UCSD-AML1 (cell line): ENCODE data around the gene CALCOCO1.
"Not testable (repeated sequence)": the region's sequence is repeated elsewhere in the genome, so short reads cannot be mapped to it uniquely, and the experiment has no call there.

Source experiments
- DNase-seq: peaks from one replicate; lab custom pipeline; 2025; ENCODE audit not compliant: unreplicated experiment; lab: John Stamatoyannopoulos, UW

Gene CALCOCO1

DNA sequence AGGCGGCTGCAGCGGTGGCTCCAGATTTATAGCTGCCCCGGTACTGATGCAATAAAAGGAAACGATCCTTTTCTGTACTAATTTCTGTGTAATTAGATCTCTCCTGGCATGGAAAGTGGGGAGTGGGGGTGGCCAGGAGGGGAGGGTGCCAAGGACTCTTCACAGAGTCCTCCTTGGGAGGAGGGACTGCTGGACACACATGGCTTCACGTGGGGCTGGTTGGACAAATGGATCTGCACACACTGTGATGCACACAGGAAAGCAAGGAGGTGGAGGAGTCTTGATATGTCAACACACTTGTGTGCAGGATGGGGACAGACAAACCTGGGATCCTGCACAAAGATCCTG, 27.6 kb downstream of the CALCOCO1 start:
- no peak for DNase-seq

DNA sequence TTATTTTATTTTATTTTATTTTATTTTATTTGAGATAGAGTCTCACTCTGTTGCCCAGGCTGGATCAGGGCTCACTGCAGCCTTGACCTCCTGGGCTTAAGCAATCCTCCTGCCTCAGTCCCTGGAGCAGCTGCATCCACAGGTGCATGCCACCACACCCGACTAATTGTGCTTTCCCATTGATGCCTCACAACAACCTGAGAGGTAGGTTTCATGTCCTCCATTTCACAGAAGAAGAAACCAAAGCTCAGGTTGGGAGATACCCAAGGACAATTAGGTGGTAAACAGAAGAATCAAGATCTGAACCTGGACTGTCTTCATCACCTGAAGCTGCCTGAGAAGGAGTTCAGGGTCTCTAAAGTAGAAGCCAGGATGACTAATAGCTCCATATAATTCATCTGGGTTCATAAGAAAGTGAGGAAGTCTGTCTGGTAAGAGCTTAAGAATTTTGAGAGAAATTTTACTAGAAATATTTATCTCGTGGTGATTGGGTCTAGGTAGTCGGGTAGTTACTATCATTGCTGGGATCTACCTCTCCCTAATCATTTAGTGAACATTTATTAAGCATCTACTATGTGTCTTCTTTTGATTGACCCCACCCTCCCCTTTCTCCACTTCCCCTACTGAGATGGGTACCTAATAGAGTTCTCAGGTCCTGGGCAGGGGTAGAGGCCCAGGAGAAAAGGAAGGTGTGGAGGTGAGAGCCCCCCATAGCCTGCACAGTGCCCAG, 28.1 kb downstream of the CALCOCO1 start:
- DNase-seq = no peak

DNA sequence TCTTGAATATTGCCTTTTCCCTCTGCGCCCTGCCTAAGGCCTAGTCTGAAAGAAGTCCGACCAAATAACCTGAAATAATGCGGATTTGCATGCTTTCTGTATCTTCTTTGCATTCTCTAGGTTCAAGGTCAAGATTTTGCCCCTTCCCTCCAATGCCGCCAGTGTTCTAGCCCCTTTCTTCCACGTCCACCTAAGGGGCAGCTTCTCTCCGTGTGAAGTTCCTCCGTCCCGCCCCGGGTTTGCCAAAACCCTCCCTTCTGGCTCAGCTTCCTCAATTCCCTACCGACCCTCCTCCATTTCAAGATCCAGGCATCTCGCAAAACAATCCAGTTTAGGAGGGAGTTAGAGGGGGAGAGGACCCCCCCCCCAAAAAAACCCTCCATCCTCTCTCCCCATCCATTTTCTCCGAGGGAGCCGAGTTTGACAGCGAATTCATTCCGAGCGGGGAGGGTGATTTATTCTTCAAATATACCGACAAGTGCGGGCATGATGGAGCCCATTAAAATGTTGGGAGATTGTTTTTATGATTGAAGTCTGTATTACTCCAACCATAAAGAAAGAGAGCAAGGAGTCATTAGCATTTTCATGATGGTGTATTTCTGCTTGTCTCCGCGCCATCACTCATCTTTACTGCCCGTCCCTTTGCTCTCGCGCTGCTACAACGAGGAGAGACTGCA, 30.5 kb downstream of the CALCOCO1 start:
- no peak for DNase-seq

DNA sequence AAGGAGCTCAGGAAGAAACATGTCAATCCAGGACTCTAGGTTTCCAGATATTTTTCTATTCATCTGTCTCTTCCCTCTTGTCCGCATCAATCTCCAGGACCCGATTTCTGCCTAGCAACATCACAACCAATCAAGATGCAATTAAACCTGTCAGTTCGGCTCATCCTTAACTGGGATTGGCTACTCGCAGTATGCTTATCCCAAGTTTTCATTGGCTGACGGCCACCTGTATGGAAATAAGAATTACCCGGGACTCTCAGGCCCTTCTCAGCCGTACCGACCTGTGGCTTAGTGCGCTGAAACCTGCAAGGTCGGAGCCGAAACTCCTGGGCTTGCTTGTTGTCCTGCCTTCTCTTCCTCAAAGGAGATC, 31.0 kb downstream of the CALCOCO1 start:
- DNase-seq = no peak

DNA sequence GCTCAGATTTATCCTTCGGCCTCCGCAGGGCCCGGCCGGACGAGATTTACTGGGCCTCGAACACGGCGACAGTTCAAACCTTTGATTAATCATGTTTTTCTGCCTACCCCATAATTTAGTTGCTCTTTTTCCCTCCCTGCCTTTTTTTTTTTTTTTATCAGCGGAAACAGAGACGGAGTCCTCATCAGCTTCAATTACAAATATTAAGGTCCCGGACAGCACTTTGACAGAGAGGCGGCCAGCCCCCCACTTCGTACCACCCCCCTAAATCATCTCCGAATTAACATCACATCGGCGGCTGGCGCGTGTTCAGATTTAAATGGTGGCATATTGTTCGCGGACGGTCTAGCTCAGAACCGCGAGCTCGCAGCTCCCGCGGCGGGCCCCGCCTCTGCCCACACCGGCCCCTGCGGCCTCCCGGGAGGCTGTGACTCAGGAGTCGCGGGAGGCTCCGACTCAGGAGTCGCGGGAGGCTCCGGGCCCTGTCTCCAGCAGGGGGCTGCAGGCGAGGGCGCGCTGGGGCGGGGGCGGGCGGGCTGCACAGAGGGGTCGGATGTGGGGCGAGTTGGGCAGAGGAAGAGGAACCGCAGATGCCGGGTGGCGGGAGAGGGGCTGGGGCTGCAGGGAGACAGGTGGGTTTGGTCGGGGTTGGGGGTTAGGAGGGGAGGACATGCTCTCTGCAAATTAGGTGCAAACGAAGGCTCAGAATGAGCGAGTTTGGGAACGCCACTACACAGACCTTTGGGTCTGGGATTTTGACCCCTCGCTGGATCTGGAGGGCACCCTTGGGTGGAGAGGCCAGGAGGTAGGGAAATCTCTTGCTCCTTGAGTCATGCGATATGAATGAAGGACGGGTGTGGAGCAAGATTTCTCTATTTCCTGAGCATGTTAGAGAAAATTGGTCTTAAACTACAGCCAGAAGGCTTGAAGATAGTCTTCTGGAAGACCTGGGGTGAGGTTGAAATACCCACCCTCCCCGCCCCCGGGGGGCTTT, 31.8 kb downstream of the CALCOCO1 start:
- no peak for DNase-seq

DNA sequence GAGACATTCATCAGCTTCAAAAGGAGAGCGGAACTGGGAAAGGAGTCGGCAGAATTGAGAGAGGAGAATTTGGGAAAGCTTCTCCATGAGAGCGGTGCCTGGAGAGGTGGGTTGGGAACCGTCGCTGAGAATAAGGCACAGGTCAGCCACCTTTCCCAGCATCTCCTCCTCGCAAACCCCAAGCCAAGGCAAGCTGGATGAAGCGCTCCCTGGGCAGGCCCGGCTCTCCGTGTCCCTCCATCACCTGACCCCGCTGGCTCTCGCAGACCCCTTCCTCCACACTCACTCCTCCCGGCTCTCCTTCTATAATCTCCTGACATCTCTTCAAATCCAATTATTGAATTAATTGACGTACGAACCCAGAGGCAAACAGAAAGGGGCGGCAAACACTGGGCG, 32.5 kb downstream of the CALCOCO1 start:
- DNase-seq = no peak

DNA sequence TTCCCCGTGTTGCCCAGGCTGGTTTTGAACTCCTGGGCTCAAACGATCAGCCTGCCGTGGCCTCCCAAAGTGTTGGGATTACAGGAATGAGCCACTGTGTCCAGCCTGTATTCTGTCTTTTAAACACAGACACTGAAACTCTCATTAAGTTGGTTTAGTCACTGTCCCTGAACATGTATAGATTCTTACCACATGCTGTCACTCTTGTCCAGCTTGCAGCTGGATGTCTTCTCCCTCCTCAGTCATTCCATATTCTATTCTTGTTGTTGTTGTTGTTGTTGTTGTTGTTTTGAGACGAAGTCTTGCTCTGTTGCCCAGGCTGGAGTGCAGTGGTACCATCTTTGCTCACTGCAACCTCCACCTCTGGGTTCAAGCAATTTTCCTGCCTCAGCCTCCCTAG, 39.1 kb downstream of the CALCOCO1 start:
- DNase-seq = no peak

DNA sequence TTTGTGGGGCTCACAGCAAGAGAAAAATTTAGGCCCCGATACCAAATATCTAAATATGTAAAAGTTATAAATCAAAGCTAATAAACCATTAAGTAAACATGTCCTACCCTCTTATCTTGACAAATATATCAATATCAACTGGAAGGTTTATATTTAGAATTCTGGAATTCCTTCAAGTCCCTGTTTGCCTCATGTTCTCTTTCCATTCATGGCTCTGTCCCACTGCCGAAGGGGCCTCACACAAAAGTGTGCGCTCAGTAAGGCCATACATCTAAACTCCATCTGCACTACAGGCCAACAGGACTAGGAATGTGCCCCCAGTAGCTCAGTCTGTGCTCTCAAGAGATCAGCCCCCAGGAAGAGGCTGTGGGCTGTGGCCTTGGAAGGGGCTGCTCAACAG, 40.8 kb downstream of the CALCOCO1 start:
- DNase-seq = no peak

DNA sequence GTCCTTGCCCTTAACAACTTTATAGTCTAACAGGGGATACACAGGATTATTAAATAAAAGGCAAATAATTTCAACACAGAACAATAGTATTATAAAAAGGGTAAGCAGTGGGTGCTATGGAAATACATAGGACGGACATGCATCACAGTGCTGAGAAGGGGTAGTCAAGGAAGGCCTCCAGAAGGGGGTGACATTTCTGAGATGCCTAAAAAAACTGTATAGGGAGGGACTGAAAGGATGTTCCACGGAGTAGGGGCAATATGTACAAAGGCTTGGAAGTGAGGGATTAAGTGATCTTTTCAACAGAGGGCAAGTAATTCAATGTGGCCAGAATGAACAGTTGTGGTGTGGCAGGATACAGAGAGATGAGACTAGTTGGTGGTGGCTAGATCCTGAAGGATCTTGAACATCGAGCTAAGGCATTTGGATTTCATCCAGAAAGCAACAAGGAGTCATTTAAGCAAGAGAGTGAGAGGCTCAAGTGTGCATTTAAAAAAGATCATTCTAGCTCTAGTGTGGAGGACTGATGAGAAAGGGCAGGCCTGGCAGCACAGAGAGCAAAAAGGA, 42.5 kb downstream of the CALCOCO1 start:
- no peak for DNase-seq

DNA sequence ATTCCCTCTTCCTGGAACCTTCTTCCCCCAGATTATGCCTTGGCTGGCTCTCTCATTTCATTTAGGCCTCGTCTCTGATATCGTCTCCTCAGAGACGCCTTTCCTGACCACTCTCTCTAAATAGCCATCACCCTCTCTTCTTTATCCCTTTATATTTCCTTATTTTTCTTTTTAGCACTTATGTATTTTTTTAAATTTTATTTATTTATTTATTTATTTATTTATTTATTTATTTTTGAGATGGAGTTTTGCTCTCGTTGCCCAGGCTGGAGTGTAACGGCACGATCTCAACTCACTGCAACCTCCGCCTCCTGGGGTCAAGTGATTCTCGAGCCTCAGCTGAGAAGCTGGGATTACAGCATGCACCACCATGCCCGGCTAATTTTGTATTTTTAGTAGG, 43.3 kb downstream of the CALCOCO1 start:
- DNase-seq = no peak

DNA sequence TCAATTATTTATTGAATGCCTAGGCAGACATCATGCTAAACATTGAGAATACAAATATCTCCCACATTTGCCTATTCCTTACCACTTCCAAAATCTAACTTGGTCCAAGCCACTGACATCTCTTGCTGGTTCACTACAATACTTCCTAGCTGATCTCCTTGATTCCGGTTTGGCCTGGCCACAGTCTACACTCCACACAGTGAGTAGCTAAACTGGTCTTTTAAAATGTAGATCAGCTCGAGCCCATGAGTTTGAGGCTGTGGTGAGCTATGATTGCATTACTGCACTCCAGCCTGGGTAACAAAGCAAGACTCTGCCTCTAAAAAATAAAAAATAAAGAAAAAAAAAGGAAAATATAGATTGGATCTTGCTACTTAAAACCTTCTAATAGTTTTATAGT, 43.8 kb downstream of the CALCOCO1 start:
- DNase-seq = no peak

DNA sequence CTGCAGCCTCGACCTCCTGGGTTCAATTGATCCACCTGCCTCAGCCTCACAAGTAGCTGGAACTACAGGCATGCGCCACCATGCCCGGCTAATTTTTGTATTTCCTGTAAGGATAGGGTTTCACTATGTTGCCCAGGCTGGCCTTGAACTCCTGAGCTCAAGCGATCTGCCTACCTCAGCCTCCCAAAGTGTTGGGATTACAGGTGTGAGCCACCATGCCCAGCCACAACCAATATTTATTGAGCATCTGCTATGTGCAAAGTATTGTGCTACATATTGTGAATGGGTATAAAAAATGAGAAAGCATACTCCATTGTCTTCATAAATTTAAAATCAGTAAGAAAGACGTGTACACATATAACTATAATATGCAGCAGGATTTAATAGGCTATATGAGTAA, 47.2 kb downstream of the CALCOCO1 start:
- DNase-seq = not testable (repeated sequence)

DNA sequence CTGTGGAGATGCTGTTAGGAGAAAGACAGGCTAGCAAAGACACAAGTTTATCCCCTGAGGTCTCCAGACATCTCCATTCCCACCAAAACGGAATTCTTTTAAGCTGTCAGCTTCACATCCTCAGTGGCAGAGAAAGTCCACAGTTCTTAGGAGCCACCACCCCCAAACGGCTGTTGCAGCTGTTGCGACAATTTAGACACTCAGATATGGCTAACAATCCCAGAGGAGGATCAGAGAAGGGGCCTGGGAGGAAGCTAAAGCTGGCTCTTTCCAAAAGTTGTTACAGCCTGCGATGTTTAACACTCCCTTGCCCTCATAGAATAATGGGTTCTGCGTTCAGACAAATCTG, 49.5 kb downstream of the CALCOCO1 start:
- no peak for DNase-seq

DNA sequence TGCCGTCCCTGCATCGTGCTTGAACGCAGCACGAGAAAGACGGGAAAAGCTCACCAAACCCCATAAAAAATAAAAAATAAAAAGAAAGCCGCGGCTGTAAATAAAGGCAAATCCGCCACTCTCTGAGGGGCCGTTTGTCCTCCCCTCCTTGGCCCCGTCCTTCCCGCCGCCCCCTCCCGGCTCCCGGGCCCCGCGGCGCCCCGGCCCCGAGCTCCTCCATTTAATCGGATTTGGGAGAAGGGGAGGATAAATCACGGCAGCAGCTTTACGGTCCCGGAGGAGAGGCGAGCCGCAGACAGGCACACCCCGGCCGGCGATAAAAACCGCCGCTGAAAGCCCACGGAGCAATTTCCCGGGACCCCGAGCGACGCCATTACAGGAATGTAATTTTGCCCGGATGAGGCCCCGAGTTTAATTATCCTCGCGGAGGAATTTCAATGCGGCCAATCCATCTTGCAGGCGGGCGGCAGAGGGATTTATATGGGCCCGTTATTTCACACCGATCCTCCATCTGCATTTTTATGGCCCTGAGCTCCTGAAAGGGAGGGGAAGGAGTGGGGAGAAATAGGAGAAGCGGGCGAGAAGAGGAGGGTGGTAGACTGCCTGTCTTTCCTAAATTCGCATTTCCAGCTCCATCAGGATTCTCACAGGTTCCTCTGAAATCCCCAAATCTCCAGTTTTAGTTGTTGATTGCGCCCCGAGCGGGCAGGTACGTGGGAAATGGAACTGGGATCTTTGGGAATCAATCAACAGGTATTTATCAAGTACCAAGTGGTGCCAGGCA, 50.0 kb downstream of the CALCOCO1 start:
- DNase-seq = no peak

DNA sequence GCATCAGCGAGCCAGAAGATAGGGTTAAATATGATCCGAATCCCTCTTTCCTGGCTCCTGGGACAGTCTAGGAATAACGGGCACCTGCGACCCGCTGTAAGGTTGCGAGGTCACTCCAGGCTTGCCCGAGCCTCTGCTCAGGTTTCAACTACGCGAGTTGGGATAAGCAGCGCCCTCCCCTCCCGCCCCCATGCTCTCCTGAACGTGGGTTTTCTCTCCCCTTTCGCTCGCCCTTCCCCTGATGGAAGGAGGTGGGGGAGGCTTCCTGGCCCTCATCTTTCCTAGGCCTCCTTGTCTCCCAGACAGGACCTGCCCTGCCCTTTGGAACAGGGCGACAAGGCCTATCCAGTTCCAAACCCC, 50.6 kb downstream of the CALCOCO1 start:
- no peak for DNase-seq

DNA sequence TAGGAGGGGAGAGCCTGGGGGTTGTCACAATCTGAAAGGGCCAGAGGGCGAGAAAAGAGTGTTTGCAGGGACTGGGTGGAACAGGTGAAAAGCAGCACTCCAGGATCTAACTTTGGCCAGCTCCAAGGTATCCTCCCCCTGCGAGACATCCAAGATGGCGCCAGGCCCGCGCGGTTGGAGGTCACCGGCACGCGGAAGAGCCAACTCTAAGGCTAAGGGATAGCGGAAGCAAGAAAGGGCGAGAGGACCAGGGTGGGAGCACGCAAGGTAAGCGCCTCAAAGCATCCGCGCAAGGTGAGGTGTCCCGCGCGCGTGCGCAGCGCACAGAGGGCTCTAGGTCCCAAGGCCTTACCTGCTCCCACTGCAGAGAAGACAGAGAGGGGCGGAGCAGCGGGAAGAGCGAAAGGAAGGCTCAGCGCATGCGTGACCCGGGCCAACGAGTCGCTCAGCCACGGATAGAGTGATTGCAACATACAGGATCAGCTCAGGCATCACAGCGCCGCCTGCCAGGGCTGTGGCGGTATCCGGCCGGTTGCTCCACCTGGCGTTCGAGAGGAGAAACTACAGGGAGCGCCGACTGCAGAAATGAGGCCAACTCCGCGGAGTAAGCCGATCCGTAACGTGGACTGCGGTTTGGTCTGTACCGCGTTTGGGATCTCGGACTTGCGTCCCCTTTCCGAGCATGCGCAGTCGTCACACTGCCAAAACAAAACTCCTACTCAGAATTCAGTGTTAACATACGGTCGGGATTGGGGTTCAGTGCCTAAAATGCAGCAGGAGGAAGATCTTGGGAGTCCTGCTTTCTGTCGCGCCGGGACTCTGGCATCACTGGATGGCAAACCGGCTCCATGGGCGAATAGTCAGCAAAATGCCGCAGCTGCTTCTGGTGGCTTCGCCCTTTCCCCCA, 51.3 kb downstream of the CALCOCO1 start, which contains the start of gene ATP5MC2:
Gene ATP5MC2, minus strand, starts transcription at position 383 of the 907 bp plus-strand sequence. CDS start 3,469 bp downstream, outside the sequence.
- peak; percentile 98 for DNase-seq

DNA sequence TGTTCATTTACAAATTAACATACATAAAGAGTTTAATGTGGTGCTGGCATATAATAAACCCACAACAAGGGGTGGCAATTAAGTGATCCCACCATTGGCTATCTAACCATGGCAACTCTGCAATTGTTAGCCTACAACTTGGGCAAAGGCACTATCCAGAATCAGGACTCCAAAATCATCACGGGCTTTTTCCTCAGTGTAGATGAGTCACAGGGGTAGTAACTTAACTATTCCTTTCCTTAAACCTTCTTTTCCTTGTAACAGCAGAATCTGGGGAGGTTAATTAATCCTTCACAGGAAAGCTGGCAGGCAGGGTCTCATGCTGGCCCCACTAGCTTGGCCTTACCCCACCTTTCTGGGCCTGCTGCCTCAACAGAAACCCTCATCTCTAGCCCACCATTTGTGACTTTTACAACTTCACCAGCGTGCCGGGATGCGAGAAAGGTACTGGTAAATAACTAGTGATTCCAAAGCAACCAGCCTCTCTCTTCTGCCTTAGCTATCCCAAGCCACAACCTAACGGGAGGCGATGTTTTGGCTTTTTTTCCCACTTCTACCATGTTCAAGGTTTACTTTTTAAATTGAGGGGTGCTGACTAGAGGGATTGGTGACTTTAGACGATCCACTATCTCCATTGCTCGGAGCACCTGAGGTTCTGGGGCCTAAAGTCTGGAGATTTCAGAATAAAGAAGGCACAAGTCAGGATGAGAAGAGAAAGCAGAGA, 52.1 kb downstream of the CALCOCO1 start:
- DNase-seq = no peak

DNA sequence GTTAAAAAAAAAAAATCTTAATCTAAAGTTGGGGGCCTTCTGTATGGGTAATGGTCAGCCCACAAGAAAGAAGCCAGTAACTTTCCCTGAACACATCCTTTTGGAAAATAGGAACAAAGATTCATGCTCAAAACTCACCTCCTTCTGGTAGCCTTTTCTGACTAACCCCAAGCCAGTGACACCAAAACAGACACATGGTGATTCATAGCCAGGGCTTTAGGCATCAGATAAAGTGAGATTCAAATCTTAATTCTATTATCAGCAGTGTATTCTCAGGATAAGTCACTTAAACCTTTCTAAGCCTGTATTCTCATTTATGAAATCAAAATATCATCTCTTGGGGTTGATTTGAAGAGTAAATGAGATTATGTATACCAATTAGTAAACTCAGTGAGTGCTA, 56.3 kb downstream of the CALCOCO1 start:
- DNase-seq = no peak

DNA sequence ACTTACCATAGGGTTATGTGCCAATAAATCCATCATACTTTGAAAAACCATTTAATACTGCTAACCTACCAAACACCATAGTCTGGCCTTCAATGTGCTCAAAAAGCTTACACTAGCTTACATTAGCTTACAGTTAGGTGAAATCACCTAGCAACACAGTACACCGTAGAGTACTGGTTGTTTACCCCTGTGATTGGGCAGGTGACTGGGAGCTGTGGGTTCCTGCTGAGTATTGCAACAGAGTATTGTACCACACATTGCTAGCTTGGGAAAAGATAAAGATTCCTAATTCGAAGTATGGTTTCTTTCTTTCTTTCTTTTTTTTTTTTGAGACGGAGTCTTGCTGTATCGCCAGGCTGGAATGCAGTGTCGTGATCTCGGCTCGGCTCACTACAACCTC, 56.9 kb downstream of the CALCOCO1 start:
- DNase-seq = no peak
